22Rv1 (cell line): ENCODE measurements around the gene LTV1.
"Not testable (repeated sequence)": the region's sequence is repeated elsewhere in the genome, so short reads cannot be mapped to it uniquely, and the experiment has no call there.

ENCODE experiments used
- H3K27ac ChIP-seq: fragments of 450-650 bp; 2 replicates; pipeline ENCODE4 v1.5.1; 2017
- ZFX ChIP-seq: fragments of 450-650 bp; IDR thresholded peaks from 2 replicates; pipeline ENCODE4 v1.6.1; 2017; ENCODE audit warnings: antibody characterized with exemption, borderline replicate concordance
- TF ChIP-seq, protein P1 (sequence below): fragments of 450-650 bp; IDR thresholded peaks from 2 replicates; pipeline ENCODE4 v1.5.1; 2017; ENCODE audit warnings: mild to moderate bottlenecking

LTV1 gene

DNA sequence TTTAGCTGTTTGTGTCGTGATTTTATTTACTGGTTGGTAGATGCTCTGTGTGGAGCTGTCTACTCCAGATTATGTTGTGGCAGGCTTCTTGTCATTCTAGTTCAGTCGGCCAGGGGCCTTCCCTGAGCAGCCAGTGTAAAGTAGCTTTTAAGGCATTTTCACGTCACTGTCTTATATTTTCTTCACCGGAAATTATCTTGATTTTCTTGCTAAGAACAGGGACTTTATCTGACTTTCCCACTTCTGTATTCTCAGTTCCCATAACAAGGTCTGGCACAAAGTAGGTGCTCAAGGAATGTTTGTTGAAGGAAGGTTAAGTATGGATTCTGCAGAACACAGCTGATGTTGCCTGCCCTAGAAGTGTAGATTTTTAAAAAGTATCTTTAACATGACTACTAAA is 868 bp downstream of the LTV1 start:
- H3K27ac ChIP-seq, result peak overlapping the region; percentile 57
- TF ChIP-seq ZFX, result no peak
- TF ChIP-seq, protein P1, sequence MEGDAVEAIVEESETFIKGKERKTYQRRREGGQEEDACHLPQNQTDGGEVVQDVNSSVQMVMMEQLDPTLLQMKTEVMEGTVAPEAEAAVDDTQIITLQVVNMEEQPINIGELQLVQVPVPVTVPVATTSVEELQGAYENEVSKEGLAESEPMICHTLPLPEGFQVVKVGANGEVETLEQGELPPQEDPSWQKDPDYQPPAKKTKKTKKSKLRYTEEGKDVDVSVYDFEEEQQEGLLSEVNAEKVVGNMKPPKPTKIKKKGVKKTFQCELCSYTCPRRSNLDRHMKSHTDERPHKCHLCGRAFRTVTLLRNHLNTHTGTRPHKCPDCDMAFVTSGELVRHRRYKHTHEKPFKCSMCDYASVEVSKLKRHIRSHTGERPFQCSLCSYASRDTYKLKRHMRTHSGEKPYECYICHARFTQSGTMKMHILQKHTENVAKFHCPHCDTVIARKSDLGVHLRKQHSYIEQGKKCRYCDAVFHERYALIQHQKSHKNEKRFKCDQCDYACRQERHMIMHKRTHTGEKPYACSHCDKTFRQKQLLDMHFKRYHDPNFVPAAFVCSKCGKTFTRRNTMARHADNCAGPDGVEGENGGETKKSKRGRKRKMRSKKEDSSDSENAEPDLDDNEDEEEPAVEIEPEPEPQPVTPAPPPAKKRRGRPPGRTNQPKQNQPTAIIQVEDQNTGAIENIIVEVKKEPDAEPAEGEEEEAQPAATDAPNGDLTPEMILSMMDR, result no peak

DNA sequence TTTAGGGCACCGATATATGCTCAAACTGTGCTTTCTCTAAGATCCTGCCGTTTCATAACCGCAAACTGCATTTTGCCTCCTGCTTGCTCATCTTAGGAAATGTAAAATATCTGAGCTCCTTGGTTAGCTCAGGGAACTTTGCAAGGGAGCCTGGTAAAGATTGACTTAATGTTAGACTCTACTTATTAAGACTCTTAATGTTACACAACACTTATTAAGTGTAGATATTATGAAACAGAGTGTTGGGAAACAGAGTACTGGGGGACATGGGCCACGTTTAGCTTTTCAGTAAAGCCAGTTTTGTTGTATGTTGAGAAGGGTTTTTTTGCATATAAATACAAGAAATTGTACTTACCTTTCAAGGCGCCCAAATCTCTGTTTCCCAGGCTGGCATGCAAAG is 1.9 kb downstream of the LTV1 start:
- no peak overlapping the region for H3K27ac ChIP-seq
- TF ChIP-seq, protein P1, result no peak
- no peak for TF ChIP-seq ZFX

DNA sequence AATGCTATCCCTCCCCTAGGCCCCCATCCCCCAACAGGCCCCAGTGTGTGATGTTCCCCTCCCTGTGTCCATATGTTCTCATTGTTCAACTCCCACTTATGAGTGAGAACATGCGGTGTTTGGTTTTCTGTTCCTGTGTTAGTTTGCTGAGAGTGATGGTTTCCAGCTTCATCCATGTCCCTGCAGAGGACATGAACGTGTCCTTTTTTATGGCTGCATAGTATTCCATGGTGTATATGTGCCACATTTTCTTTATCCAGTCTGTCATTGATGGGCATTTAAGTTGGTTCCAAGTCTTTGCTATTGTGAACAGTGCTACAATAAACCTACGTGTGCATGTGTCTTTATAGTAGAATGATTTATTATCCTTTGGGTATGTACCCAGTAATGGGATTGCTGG is 8.6 kb downstream of the LTV1 start:
- not testable (repeated sequence) for H3K27ac ChIP-seq

DNA sequence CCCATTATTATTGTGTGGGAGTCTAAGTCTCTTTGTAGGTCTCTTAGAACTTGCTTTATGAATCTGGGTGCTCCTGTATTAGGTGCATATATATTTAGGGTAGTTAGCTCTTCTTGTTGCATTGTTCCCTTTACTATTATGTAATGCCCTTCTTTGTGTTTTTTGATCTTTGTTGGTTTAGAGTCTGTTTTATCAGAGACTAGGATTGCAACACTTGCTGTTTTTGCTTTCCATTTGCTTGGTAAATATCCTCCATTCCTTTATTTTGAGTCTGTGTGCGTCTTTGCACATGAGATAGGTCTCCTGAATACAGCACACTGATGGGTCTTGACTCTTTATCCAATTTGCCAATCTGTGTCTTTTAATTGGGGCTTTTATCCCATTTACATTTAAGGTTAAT is 11.9 kb downstream of the LTV1 start:
- not testable (repeated sequence) for H3K27ac ChIP-seq

- H3K27ac ChIP-seq, result not testable (repeated sequence)
Measured at GRCh38 chr6:143856762-143857161, 13.6 kb downstream of the LTV1 start.

GRCh38 chr6:143857651-143858050 is 14.5 kb downstream of the LTV1 start:
- H3K27ac ChIP-seq, result no peak overlapping the region
- no peak for TF ChIP-seq ZFX
- TF ChIP-seq, protein P1, result no peak

DNA sequence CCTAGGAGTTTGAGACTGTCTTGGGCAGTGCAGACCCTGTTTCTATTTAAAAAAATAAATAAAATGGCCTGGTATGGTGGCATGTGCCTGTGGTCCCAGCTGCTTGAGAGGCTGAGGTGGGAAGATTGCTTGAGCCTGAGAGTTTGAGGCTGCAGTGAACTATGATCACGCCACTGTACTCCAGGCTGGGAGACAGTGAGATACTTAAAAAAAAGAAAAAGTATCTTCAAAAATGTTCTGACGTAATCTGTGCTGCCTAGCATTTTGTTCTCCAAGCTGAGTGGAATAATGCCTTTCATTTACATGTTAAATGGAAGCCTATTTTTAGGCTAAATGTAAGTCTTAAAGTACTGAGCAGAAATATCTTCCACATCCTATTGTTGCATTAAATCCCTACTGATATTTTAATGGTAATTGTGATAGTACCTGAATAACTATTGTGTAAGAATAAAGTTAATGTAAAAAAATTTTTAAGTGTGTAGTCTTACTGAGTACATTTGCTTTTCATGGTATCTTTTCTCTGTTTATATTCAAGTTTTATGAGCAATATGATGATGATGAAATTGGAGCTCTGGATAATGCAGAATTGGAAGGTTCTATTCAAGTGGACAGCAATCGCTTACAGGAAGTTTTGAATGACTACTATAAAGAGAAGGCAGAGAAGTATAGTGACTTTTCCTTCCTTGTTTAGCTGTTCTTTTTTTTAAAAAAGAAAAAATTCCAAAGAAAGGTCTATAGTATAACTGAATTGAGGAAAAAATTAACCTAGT is 16.9 kb downstream of the LTV1 start:
- TF ChIP-seq ZFX, result no peak
- TF ChIP-seq, protein P1, result no peak
- no peak overlapping the region for H3K27ac ChIP-seq

- no peak overlapping the region for H3K27ac ChIP-seq
- no peak for TF ChIP-seq ZFX
- TF ChIP-seq, protein P1, result no peak
Measured at GRCh38 chr6:143863771-143864170, 20.6 kb downstream of the LTV1 start.

- H3K27ac ChIP-seq, result no peak within 1 kb of the TSS
- TF ChIP-seq, protein P1, result no peak
- TF ChIP-seq ZFX, result no peak
Measured at GRCh38 chr6:143864234-143864633, 21.1 kb downstream of the LTV1 start, which contains the start of gene ZC2HC1B. TSS of gene ZC2HC1B (plus strand) at chr6:143864474. CDS start at chr6:143864540, 66 bp downstream.
